Loucy (cell line): ENCODE data around the gene TRPM1.

Experiments used
- H2AFZ ChIP-seq: fragments of 200-600 bp; sonication (generic); 2 replicates; pipeline ENCODE4 v1.6.0; 2016; ENCODE audit warnings: antibody characterized with exemption, mild to moderate bottlenecking, low read length, moderate library complexity
- H3F3A ChIP-seq: fragments of 200-600 bp; 2 replicates; pipeline ENCODE4 v1.6.0; 2016; ENCODE audit warnings: antibody characterized with exemption, low read depth, mild to moderate bottlenecking
- H3K27me3 ChIP-seq: fragments of 200-600 bp; sonication (generic); 2 replicates; pipeline ENCODE4 v1.6.1; 2014; ENCODE audit warnings: low read length, mild to moderate bottlenecking; ENCODE audit not compliant: insufficient read depth, poor library complexity, severe bottlenecking
- H3K36me3 ChIP-seq: fragments of 200-600 bp; sonication (generic); 2 replicates; pipeline ENCODE4 v1.6.1; 2016; ENCODE audit warnings: low read length; ENCODE audit not compliant: insufficient read depth
- H3K4me1 ChIP-seq: fragments of 200-600 bp; sonication (generic); 2 replicates; pipeline ENCODE4 v1.5.1; 2014; ENCODE audit warnings: low read length, mild to moderate bottlenecking; ENCODE audit not compliant: insufficient read depth, poor library complexity, severe bottlenecking
- H3K4me2 ChIP-seq: fragments of 200-600 bp; sonication (generic); 2 replicates; pipeline ENCODE4 v1.6.0; 2014; ENCODE audit warnings: antibody characterized with exemption, low read length, low read depth, mild to moderate bottlenecking; ENCODE audit not compliant: poor library complexity, severe bottlenecking
- H3K4me3 ChIP-seq: fragments of 200-600 bp; sonication (generic); 2 replicates; pipeline ENCODE4 v1.5.1; 2014; ENCODE audit warnings: low read length, mild to moderate bottlenecking, mixed read lengths; ENCODE audit not compliant: poor library complexity, severe bottlenecking
- H3K79me2 ChIP-seq: fragments of 200-600 bp; sonication (generic); 2 replicates; pipeline ENCODE4 v1.6.1; 2014; ENCODE audit warnings: low read length; ENCODE audit not compliant: insufficient read depth
- H3K9ac ChIP-seq: fragments of 200-600 bp; sonication (generic); 2 replicates; pipeline ENCODE4 v1.6.0; 2014; ENCODE audit warnings: mild to moderate bottlenecking, low read depth, low read length, moderate library complexity; ENCODE audit not compliant: poor library complexity, severe bottlenecking
- H3K9me2 ChIP-seq: fragments of 200-600 bp; sonication (generic); replicated peaks from 2 replicates; pipeline ENCODE4 v1.6.1; 2016; ENCODE audit warnings: low read depth, low read length, mixed read lengths
- H3K9me3 ChIP-seq: fragments of 200-600 bp; sonication (generic); 2 replicates; pipeline ENCODE4 v1.6.1; 2014; ENCODE audit warnings: mild to moderate bottlenecking, antibody characterized with exemption, low read length, low read depth; ENCODE audit not compliant: insufficient read depth
- H4K20me1 ChIP-seq: fragments of 200-600 bp; sonication (generic); 2 replicates; pipeline ENCODE4 v1.6.0; 2014; ENCODE audit warnings: antibody characterized with exemption, low read length, mild to moderate bottlenecking; ENCODE audit not compliant: insufficient read depth, poor library complexity, severe bottlenecking
- EZH2phosphoT487 ChIP-seq: fragments of 200-600 bp; IDR thresholded peaks from 2 replicates; pipeline ENCODE4 v1.6.1; 2018; ENCODE audit warnings: antibody characterized with exemption, mild to moderate bottlenecking, moderate library complexity, borderline replicate concordance
- TF ChIP-seq, protein P1 (sequence below): fragments of 200-600 bp; sonication (generic); conservative IDR thresholded peaks from 2 replicates; pipeline ENCODE4 v1.5.1; 2014; ENCODE audit warnings: mild to moderate bottlenecking, antibody characterized with exemption, low read length

Gene TRPM1

DNA sequence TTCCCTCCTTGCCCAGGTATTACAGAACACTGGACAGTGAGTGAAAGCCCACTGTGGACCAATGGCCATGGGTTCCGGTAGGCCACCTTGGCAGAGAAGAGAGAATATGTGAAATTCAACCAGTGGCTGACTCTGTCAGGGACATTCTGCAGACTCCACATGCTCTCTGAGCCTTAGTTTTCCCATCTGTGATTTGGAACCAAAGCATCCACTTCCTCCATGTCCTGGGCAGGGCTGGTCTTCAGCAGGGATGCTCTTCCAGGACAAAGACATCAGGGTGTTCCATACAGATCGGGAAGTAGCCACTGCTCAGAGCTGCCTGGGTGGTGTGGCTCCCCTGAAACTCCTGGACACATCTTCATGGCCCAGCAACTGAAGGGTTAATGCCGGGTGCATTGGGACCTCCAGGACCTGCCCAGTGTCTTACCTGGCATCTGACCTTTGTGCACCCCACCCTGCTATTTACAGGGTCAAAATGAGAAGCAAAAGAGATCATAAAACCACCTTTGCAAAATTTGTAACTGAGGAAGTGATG lies 28.3 kb upstream of the TRPM1 start:
- peak overlapping the region; percentile 82 for H2AFZ ChIP-seq
- no peak for TF ChIP-seq EZH2phosphoT487
- TF ChIP-seq, protein P1, sequence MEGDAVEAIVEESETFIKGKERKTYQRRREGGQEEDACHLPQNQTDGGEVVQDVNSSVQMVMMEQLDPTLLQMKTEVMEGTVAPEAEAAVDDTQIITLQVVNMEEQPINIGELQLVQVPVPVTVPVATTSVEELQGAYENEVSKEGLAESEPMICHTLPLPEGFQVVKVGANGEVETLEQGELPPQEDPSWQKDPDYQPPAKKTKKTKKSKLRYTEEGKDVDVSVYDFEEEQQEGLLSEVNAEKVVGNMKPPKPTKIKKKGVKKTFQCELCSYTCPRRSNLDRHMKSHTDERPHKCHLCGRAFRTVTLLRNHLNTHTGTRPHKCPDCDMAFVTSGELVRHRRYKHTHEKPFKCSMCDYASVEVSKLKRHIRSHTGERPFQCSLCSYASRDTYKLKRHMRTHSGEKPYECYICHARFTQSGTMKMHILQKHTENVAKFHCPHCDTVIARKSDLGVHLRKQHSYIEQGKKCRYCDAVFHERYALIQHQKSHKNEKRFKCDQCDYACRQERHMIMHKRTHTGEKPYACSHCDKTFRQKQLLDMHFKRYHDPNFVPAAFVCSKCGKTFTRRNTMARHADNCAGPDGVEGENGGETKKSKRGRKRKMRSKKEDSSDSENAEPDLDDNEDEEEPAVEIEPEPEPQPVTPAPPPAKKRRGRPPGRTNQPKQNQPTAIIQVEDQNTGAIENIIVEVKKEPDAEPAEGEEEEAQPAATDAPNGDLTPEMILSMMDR = no peak
- H3K4me2 ChIP-seq = peak overlapping the region; percentile 29
- peaks cover 5% of the 10 kb centered on the region for H3K4me1 ChIP-seq
- no peaks in the 10 kb centered on the region for H3K9me2 ChIP-seq
- no peaks in the 10 kb centered on the region for H3K36me3 ChIP-seq
- no peak overlapping the region for H3K4me3 ChIP-seq
- H3K79me2 ChIP-seq = no peaks in the 10 kb centered on the region
- H4K20me1 ChIP-seq = no peaks in the 10 kb centered on the region
- no peaks in the 10 kb centered on the region for H3K27me3 ChIP-seq
- no peaks in the 10 kb centered on the region for H3K9me3 ChIP-seq
- H3K9ac ChIP-seq = no peak overlapping the region
- H3F3A ChIP-seq = no peaks in the 10 kb centered on the region

DNA sequence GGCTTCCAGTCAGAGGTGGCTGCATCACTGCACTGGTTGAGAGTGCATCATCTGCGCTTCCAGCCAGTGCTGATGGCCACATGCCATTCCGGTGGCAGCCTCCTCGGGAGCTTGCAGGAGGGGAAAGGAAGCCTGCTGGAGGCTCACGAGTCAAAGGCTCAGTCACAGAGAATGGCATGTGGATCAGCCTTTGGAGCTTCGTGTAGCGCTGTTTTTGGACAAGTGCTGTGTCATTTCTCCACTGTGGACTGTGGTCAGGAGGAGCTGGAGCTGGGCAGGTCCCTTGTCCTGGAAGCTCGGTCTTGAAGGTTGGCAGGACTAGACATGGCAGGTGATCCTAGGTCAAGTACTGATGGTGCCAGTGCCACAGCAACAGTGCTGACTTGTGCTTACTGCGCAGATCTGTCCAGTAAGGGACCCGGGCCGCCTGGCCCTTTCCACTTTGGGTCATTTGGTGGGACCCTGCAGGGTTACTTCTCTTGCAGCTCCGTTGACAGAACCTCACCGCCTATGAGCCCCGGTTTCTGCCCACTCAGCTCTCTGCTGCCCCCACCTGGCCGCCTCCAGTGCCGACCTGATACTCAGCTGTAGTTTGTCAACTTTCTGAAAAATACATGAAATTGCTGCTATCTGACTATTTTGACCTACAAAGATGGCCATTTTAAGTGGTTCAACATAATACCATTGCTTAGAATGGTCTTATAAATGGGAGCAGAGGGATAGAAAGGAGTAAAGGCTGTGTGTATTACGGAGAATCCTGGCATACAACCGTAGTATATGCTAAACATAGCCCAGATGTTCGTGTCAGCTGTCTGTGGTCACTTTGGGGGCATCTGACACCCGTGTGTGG lies 27.6 kb upstream of the TRPM1 start:
- peak overlapping the region; percentile 82 for H2AFZ ChIP-seq
- no peaks in the 10 kb centered on the region for H3F3A ChIP-seq
- TF ChIP-seq, protein P1 = peak; percentile 99
- no peak for TF ChIP-seq EZH2phosphoT487
- no peaks in the 10 kb centered on the region for H3K79me2 ChIP-seq
- H4K20me1 ChIP-seq = no peaks in the 10 kb centered on the region
- H3K27me3 ChIP-seq = no peaks in the 10 kb centered on the region
- peak overlapping the region; percentile 29 for H3K4me2 ChIP-seq
- H3K9me2 ChIP-seq = no peaks in the 10 kb centered on the region
- no peaks in the 10 kb centered on the region for H3K36me3 ChIP-seq
- H3K4me1 ChIP-seq = peaks cover 5% of the 10 kb centered on the region
- H3K9ac ChIP-seq = no peak overlapping the region
- H3K4me3 ChIP-seq = no peak overlapping the region
- H3K9me3 ChIP-seq = no peaks in the 10 kb centered on the region

DNA sequence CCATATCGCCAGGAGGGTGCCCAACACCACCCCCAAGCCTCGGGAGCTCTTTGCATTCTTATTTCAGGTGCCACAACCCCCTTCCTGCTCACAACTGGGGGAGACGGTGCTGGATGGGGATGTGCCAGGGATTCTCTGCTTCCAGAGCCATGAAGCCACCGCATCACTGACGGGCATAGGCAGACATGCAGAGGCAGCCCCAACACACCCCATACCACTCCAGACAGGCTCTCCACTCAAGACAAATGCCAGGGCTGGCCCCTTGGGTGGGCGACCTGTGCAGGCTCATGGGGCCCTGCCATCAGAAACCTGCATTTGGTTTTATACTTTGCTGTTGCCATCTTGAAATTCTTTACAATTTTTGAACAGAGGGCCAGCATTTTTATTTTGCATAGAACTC lies 27.0 kb upstream of the TRPM1 start:
- no peaks in the 10 kb centered on the region for H3K9me3 ChIP-seq
- no peaks in the 10 kb centered on the region for H3F3A ChIP-seq
- no peak overlapping the region for H3K9ac ChIP-seq
- H2AFZ ChIP-seq = peak overlapping the region; percentile 82; the same call in 1 of the 2 replicates
- H3K4me3 ChIP-seq = no peak overlapping the region
- no peak overlapping the region for H3K4me2 ChIP-seq
- H3K9me2 ChIP-seq = no peaks in the 10 kb centered on the region
- H3K27me3 ChIP-seq = no peaks in the 10 kb centered on the region
- H3K79me2 ChIP-seq = no peaks in the 10 kb centered on the region
- H4K20me1 ChIP-seq = no peaks in the 10 kb centered on the region
- H3K36me3 ChIP-seq = no peaks in the 10 kb centered on the region
- H3K4me1 ChIP-seq = peaks cover 5% of the 10 kb centered on the region
- TF ChIP-seq, protein P1 = no peak
